K562 (cell line): Measurements from ENCODE around the gene GOLGA6L2. TPM values are rescaled to one million over a fixed set of nuclear protein-coding genes. Genes with fewer than 3 reads are reported as not detected.

Experiments used
- ATAC-seq: fragments of 200-7000 bp; cut with Tn5 transposase; 3 replicates; pipeline ENCODE4 v1.9.1; 2020; ENCODE audit warnings: moderate library complexity
- BruUV-seq: library from RNA; stranded (reverse); fragments of 400-500 nt; replicated peaks from 2 replicates; lab custom pipeline; 2021; lab: Mats Ljungman, UMichigan
- CTCF ChIA-PET: fragments of 300-600 bp; formaldehyde crosslinking; extraction: SDS; loops from one replicate; lab custom pipeline; 2021; ENCODE audit warnings: low intra/inter-chr PET ratio; lab: Yijun Ruan, JAX
- POLR2A ChIA-PET: fragments of 300-600, 350-650 bp; sonication (Branson Sonifier 250); formaldehyde crosslinking; extraction: SDS; loops from one replicate; lab custom pipeline; 2021; ENCODE audit warnings: antibody characterized with exemption, inconsistent platforms; lab: Yijun Ruan, JAX
- DNase-seq, 4 experiments: peaks; one replicate each; pipeline versions ENCODE4 v3.0.0 to v3.0.0-alpha.2; 2011 to 2018; ENCODE audit warnings: low spot score in 3 of 4, mixed read lengths in 3 of 4; ENCODE audit errors: extremely low read depth in 1 of 4
- FAIRE-seq: peaks from 2 replicates; lab custom pipeline; 2011; peaks lifted over from hg19 to GRCh38; lab: Jason Lieb, UNC
- H2AFZ ChIP-seq: 2 replicates; pipeline ENCODE4 v1.6.0; 2011; ENCODE audit warnings: low read depth, low read length, control low read depth, inconsistent platforms
- H3K27ac ChIP-seq: fragments of 200-600 bp; 3 replicates; pipeline ENCODE4 v1.8.0; 2011; ENCODE audit warnings: low read depth, mild to moderate bottlenecking, control low read depth, inconsistent platforms, low read length, moderate library complexity, mixed read lengths; ENCODE audit errors: extremely low read depth
- H3K27me3 ChIP-seq, 2 experiments: fragments of 300-600 bp in 1 of 2; 2 replicates in 1 of 2; 3 replicates in 1 of 2; pipeline versions ENCODE4 v1.6.0 to v1.8.0; 2011; ENCODE audit warnings: inconsistent platforms in 2 of 2, low read length in 2 of 2, mild to moderate bottlenecking in 1 of 2, mixed read lengths in 1 of 2, moderate library complexity in 1 of 2; ENCODE audit not compliant: control insufficient read depth in 2 of 2, insufficient read depth in 2 of 2
- H3K36me3 ChIP-seq: fragments of 300-600 bp; 3 replicates; pipeline ENCODE4 v1.8.0; 2011; ENCODE audit warnings: mild to moderate bottlenecking, low read length, inconsistent platforms; ENCODE audit not compliant: control insufficient read depth, insufficient read depth
- H3K4me1 ChIP-seq, 2 experiments: fragments of 200-600 bp in 1 of 2; replicated peaks in 1 of 2; 2 replicates in 1 of 2; 3 replicates in 1 of 2; pipeline versions ENCODE4 v1.5.1 to v1.8.0; 2011; ENCODE audit warnings: inconsistent platforms in 2 of 2, low read length in 2 of 2, mild to moderate bottlenecking in 1 of 2, mixed read lengths in 1 of 2, moderate library complexity in 1 of 2; ENCODE audit not compliant: control insufficient read depth in 2 of 2, insufficient read depth in 2 of 2
- H3K4me2 ChIP-seq: 2 replicates; pipeline ENCODE4 v1.6.1; 2011; ENCODE audit warnings: low read length, control low read depth, inconsistent platforms, mixed read lengths; ENCODE audit not compliant: insufficient read depth
- H3K4me3 ChIP-seq: fragments of 200-600 bp; sonication (generic), shearing (Covaris generic); 2 replicates; pipeline ENCODE4 v1.5.1; 2016; ENCODE audit warnings: control low read depth, inconsistent platforms
- H3K79me2 ChIP-seq: fragments of 200-600 bp; 3 replicates; pipeline ENCODE4 v1.8.0; 2011; ENCODE audit warnings: low read length, inconsistent platforms; ENCODE audit not compliant: control insufficient read depth, insufficient read depth
- H3K9ac ChIP-seq, 2 experiments: 2 replicates each; pipeline versions ENCODE4 v1.6.0 to v1.6.1; 2011; ENCODE audit warnings: low read depth in 2 of 2, low read length in 2 of 2, control low read depth in 1 of 2, inconsistent platforms in 1 of 2, mild to moderate bottlenecking in 1 of 2, mixed read lengths in 1 of 2; ENCODE audit not compliant: insufficient read depth in 1 of 2
- H3K9me1 ChIP-seq: one replicate; pipeline ENCODE4 v1.6.0; 2011; ENCODE audit warnings: inconsistent platforms, mild to moderate bottlenecking, low read length, moderate library complexity; ENCODE audit not compliant: control insufficient read depth, insufficient read depth
- H3K9me3 ChIP-seq: replicated peaks from 2 replicates; pipeline ENCODE4 v1.5.1; 2011; ENCODE audit warnings: low read depth, low read length, inconsistent platforms; ENCODE audit not compliant: control insufficient read depth, insufficient read depth
- H4K20me1 ChIP-seq: replicated peaks from 2 replicates; pipeline ENCODE4 v1.6.1; 2011; ENCODE audit warnings: low read length, inconsistent platforms, mixed read lengths; ENCODE audit not compliant: control insufficient read depth, insufficient read depth
- DMBX1 ChIP-seq: fragments of 250-450 bp; sonication (Bioruptor Pico); IDR thresholded peaks from 2 replicates; pipeline ENCODE4 v1.8.0; 2022; ENCODE audit warnings: inconsistent platforms, mild to moderate bottlenecking, moderate library complexity, borderline replicate concordance
- E2F3 ChIP-seq: fragments of 250-450 bp; sonication (Bioruptor Pico); IDR thresholded peaks from 2 replicates; pipeline ENCODE4 v1.4.0; 2020; ENCODE audit warnings: mild to moderate bottlenecking
- NR2C2 ChIP-seq, 2 experiments: fragments of 200-800 bp in 1 of 2; sonication (Bioruptor generic) in 1 of 2; sonication (generic) in 1 of 2; formaldehyde crosslinking in 1 of 2; IDR thresholded peaks; 2 replicates each; pipeline versions ENCODE4 v1.6.1 to v1.8.0; 2016 to 2022; ENCODE audit warnings: mild to moderate bottlenecking in 1 of 2, missing compliant biosample characterization in 1 of 2, missing genetic modification characterization in 1 of 2, missing genetic modification reagents in 1 of 2
- RBM34 ChIP-seq: fragments of 200-400 bp; formaldehyde crosslinking; IDR thresholded peaks from 2 replicates; pipeline ENCODE4 v1.6.1; 2018; ENCODE audit warnings: low read length, borderline replicate concordance; ENCODE audit not compliant: insufficient read depth
- SMAD3 ChIP-seq: fragments of 450-650 bp; formaldehyde crosslinking; conservative IDR thresholded peaks from 2 replicates; pipeline ENCODE4 v1.4.0; 2020; ENCODE audit warnings: mild to moderate bottlenecking
- ZNF140 ChIP-seq: fragments of 250-450 bp; sonication (Bioruptor Pico); IDR thresholded peaks from 2 replicates; pipeline ENCODE4 v1.8.0; 2021; ENCODE audit warnings: moderate library complexity, mild to moderate bottlenecking, inconsistent platforms
- ZNF217 ChIP-seq: sonication (generic); formaldehyde crosslinking; IDR thresholded peaks from 2 replicates; pipeline ENCODE4 v1.8.0; 2022; ENCODE audit warnings: mild to moderate bottlenecking, missing genetic modification reagents
- WGBS: fragments of 100-300 bp; shearing (Covaris generic); methylation state at CpG from one replicate; pipeline ENCODE4 v1.1.6; 2016; ENCODE audit warnings: low coverage, mixed read lengths; ENCODE audit not compliant: insufficient coverage; ENCODE audit errors: missing lambda C conversion rate; 5-methylcytosine and 5-hydroxymethylcytosine counted together
- in situ Hi-C: fragments of 300-500 bp; cut with MboI; formaldehyde crosslinking; loops from 4 replicates; pipeline ENCODE4 v1.15.0; 2018; ENCODE audit warnings: inconsistent platforms, mixed read lengths
- intact Hi-C: fragments of 100-400 bp; cut with micrococcal nuclease; formaldehyde crosslinking; loops from 2 replicates; pipeline ENCODE4 v1.14.2; 2022
- polyA plus RNA-seq, 8 experiments: library from polyadenylated mRNA; depleted of rRNA in 4 of 8; stranded (reverse) in 5 of 8; unstranded in 3 of 8; fragments of >200 nt; fragmentation: Nextera tagmentation in 2 of 8; fragmentation: Illumina TruSeq in 1 of 8; extraction: Ambion mirVana in 2 of 8; extraction: Trizol in 1 of 8; gene quantifications; 2 replicates each; pipeline versions ENCODE4 v1.2.1 to v1.2.3, GENCODE V29; 2011 to 2014; ENCODE audit warnings: inconsistent platforms in 1 of 8, missing spikeins in 1 of 8
- total RNA-seq, 7 experiments: library from RNA; depleted of rRNA in 6 of 7; stranded (reverse); fragments of >200 nt in 6 of 7; fragmentation: Illumina TruSeq in 2 of 7; extraction: Trizol in 2 of 7; gene quantifications; 2 replicates each; pipeline versions ENCODE4 v1.2.1 to v1.2.3, GENCODE V29; 2011 to 2021; ENCODE audit warnings: low replicate concordance in 1 of 7
- TF ChIP-seq, protein P1 (sequence below): fragments of 250-450 bp; sonication (Bioruptor Pico); IDR thresholded peaks from 2 replicates; pipeline ENCODE4 v1.5.1; 2021; ENCODE audit warnings: mild to moderate bottlenecking

GOLGA6L2 gene
- total and polyA plus RNA-seq, 9 of the 15 experiments (the other 6 are each of a cell fraction or from before 2014, with no cell fraction given), result not detected

DNA sequence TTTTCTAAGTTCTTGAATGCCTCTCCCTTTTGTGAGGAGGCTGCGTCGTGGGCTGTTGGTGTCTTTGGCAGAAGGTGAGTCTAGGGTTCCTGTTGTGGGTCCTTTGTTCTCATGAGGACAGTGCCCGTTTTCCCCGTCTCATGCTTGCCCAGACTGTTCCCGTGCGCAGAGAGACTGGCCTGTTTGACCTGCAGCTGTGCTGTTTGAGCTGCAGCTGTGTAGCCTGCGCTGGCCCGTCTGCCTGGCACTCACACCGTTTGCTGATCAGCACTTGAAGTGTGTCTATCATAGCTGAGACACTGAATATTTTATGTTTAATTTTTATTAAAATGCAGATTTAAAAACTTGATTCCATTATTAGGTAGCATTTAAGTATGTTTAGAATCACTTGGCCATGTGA lies 9.9 kb downstream of the GOLGA6L2 start:
- H3K9ac ChIP-seq, result no peak overlapping the region
- H3K27me3 ChIP-seq, result peaks cover 12 to 36% of the 10 kb centered on the region in 2 experiments
- FAIRE-seq (no peak), DNase-seq (no peak)
- intact Hi-C loops, result no loop called here
- no peaks in the 10 kb centered on the region for H3K4me1 ChIP-seq
- H3K9me1 ChIP-seq, result no peaks in the 10 kb centered on the region
- H3K36me3 ChIP-seq, result no peaks in the 10 kb centered on the region
- WGBS, result 5% methylated on average over 9 of the region's 9 CpGs
- no peaks in the 10 kb centered on the region for H3K79me2 ChIP-seq
- no peak overlapping the region for H3K4me2 ChIP-seq
- POLR2A ChIA-PET, result no interaction called here
- no peak overlapping the region for H2AFZ ChIP-seq
- H4K20me1 ChIP-seq, result no peaks in the 10 kb centered on the region
- BruUV-seq, result no TSS peak
- TF ChIP-seq SMAD3, result no peak
- TF ChIP-seq RBM34, result no peak
- TF ChIP-seq ZNF217 (CRISPR knock-in tag), result no peak
- TF ChIP-seq, protein P1, sequence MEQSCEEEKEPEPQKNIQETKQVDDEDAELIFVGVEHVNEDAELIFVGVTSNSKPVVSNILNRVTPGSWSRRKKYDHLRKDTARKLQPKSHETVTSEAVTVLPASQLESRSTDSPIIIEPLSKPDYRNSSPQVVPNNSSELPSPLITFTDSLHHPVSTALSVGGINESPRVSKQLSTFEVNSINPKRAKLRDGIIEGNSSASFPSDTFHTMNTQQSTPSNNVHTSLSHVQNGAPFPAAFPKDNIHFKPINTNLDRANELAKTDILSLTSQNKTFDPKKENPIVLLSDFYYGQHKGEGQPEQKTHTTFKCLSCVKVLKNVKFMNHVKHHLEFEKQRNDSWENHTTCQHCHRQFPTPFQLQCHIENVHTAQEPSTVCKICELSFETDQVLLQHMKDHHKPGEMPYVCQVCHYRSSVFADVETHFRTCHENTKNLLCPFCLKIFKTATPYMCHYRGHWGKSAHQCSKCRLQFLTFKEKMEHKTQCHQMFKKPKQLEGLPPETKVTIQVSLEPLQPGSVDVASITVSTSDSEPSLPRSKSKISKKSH, result no peak
- no peak for TF ChIP-seq NR2C2 (CRISPR knock-in tag; IDR thresholded peaks at IDR 0.05)
- TF ChIP-seq NR2C2 (tag; IDR thresholded peaks at IDR 0.05), result no peak
- TF ChIP-seq ZNF140 (CRISPR knock-in tag), result no peak
- no peak for TF ChIP-seq DMBX1 (CRISPR knock-in tag)
- no peak for TF ChIP-seq E2F3 (CRISPR knock-in tag)
- TF ChIP-seq, all 486 proteins: peak for 0
- no peak overlapping the region for H3K4me3 ChIP-seq
- no peak overlapping the region for H3K27ac ChIP-seq
- CTCF ChIA-PET, result no interaction called here
- no peak for ATAC-seq
- no peaks in the 10 kb centered on the region for H3K9me3 ChIP-seq
- in situ Hi-C loops, result no loop called here
